HG03159 (cell line): Measurements from ENCODE around the gene OPTN.
A peak's percentile ranks its signal among the peaks of the same experiment; 100 is the strongest.
"Not testable (repeated sequence)": the region's sequence is repeated elsewhere in the genome, so short reads cannot be mapped to it uniquely, and the experiment has no call there.

ENCODE experiments used
- ATAC-seq: cut with Tn5 transposase; IDR thresholded peaks from one replicate; pipeline ENCODE4 v1.9.1; 2021; ENCODE audit warnings: mild to moderate bottlenecking, moderate library complexity; ENCODE audit not compliant: unreplicated experiment

The OPTN gene

GRCh38 chr10:13099666-13100348 is at the start of gene OPTN:
TSS of gene OPTN (plus strand) at chr10:13100163. CDS start at chr10:13109123, 8,960 bp downstream.
- ATAC-seq: peak; percentile 58

GRCh38 chr10:13051126-13051694 is 48.8 kb upstream of the OPTN start:
- no peak for ATAC-seq

GRCh38 chr10:13053208-13053607 is 46.8 kb upstream of the OPTN start:
- not testable (repeated sequence) for ATAC-seq

- ATAC-seq: no peak
These were observed 46.0 kb upstream of the OPTN start for GRCh38 chr10:13053794-13054462.

- no peak for ATAC-seq
These were observed 45.1 kb upstream of the OPTN start for GRCh38 chr10:13054844-13055243.

DNA sequence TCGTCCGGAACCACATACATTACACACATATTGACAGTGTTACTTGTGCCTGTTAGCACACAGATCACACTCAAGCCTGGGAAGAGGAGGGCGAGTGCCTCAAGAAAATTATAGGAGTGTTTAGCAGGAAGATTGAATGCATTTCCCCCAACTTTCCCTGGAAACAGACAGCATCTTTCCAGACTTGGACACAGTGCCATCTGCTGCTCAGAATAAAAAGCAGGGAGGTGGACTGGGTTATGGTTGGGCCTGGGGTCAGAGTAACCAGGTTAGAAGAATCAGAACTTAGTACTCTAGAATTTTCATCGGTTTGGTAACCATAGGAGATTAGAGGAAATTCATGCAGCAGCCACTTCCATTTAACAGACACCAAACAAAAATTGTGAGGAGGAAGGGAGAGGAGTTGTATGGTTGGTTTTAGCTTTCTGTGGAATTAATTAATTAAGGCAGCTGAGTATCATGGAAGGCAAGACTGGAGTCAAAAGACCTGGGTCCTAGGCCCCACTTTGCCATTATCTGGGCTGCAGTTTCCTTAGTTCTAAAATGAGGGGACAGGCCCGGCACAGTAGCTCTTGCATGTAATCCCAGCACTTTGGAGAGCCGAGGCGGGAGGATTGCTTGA is 43.4 kb upstream of the OPTN start:
- no peak for ATAC-seq

DNA sequence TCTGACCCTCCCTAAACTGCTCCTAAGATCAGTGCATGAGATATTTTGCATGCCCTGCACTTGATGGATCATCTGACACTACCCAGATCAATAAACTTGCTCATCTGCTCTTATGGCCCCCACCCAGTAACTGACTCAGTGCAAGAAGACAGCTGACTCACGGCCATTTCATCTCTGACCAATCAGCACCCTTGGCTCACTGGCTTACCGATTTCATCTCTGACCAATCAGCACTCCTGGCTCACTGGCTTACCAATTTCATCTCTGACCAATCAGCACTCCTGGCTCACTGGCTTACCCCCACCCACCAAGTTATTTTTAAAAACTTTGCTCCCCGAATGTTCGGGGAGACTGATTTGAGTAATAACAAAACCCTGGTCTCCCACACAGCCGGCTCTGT is 37.2 kb upstream of the OPTN start:
- no peak for ATAC-seq

- no peak for ATAC-seq
These were observed 33.4 kb upstream of the OPTN start for GRCh38 chr10:13066527-13066926.

DNA sequence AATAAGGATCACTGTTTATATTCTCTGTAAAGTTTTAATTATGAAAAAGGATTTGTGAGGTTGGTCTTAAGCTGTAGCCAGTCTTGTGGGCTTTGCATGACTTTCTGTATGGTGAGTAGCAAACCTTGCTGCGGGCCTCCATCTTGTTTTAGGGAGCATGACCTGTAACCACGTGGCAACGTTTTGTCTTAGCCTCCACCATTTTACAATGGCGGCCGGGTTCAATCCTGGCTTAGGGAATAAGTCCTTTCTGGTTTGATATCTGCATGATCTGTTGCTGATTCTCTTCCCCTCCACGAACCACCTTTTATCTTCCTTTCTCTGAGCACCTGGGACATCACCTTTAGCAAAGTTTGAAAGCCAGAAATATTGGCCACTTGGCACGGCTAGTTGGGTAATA is 32.5 kb upstream of the OPTN start:
- ATAC-seq: no peak

DNA sequence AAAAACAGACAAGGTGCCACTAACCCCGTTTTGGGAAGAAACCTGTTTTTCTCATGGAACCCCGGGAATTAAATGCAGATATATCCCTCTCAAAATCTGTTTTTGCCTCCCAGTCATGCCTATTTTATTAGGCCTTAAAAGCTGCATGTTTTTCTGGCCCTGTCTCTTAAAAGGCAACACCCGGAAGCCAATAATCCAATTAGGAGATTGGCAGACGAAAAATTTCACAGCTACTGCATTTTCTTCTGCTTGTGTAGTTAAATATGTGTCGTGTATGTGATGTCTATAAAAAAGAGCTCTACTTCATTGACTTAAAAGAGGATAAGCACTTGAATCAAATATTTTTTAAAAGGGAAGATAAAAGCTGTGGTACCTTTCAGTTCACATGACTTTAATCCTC is 31.9 kb upstream of the OPTN start:
- ATAC-seq: no peak

DNA sequence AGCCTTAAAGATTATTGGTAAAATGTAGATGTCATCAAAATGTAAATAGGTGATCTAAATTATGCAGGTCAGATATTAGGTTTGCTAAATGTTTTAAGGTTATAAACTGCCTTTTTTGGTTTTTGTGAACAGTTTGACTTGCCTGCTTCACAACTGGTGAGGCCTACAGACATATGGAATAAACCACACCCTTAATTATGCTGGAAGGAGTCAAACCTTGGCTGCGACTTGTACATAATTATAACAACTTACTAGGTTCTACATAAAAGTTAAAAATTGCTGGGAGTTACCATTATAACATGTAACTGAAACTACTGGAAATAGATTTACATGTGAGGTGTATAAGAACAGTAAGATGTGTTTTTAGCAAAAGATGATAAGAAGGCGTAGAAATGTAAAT is 31.5 kb upstream of the OPTN start:
- no peak for ATAC-seq

DNA sequence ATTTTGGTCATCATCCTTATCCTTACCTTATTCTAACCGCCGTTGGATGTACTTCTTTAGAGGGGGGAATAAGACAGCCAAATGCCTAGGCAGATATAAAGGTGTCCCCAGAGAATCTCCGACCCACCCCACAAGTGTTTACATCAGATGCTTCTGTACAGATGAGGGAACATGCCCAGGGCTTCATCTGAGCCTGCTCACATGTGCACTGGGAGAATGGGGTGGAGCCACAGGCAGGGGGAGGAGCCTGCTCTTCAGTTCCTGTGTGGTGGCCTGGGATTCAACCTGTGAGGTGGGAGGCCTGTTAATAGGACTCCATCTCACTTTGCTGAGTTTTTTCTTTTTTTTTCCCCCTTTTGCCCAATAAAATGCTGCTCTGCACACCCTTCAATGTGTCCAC is 27.6 kb upstream of the OPTN start:
- no peak for ATAC-seq

- no peak for ATAC-seq
These were observed 25.2 kb upstream of the OPTN start for GRCh38 chr10:13074563-13075451.

- no peak for ATAC-seq
These were observed 20.8 kb upstream of the OPTN start for GRCh38 chr10:13078912-13079775.

- ATAC-seq: no peak
These were observed 20.2 kb upstream of the OPTN start for GRCh38 chr10:13079776-13080050.

GRCh38 chr10:13080643-13081042 is 19.3 kb upstream of the OPTN start:
- ATAC-seq: no peak

- not testable (repeated sequence) for ATAC-seq
These were observed 16.3 kb upstream of the OPTN start for GRCh38 chr10:13083700-13084099.

GRCh38 chr10:13086056-13086455 is 13.9 kb upstream of the OPTN start:
- ATAC-seq: no peak

- no peak for ATAC-seq
These were observed 12.4 kb upstream of the OPTN start for GRCh38 chr10:13087601-13087985.

GRCh38 chr10:13087986-13088618 is 11.9 kb upstream of the OPTN start:
- no peak for ATAC-seq
